ENCODE results near the gene MSX2. TPM values are rescaled to one million over a fixed set of nuclear protein-coding genes. Genes with fewer than 3 reads are reported as not detected.

The MSX2 gene
- total and polyA plus RNA-seq, 3 donors from 2014 or later, result 15.8 to 39.2 (median 37.7) TPM

- Histone ChIP-seq H3K36me3 (ENCODE audit: low read depth, missing control alignments) (no peaks in the 10 kb centered on the region), H3K9me3 (no peaks in the 10 kb centered on the region), H3K4me1 (no peaks in the 10 kb centered on the region), H3K4me3 (no peak overlapping the region), H3K27me3 (no peaks in the 10 kb centered on the region), H3K27ac (no peak overlapping the region)
- WGBS, 2 donors, result 54 to 75% methylated on average over 2 to 3 of the region's 3 CpGs
- TF ChIP-seq POLR2A (IDR thresholded peaks at IDR 0.05) (no peak), CTCF (IDR thresholded peaks at IDR 0.05) (no peak)
- no peak for DNase-seq
- intact Hi-C loops (cut with DNase I; ENCODE audit: low total_unique reads), result no loop called here
These were observed 25.3 kb upstream of the MSX2 start for GRCh38 chr5:174699131-174699530.

- DNase-seq, result no peak
- Histone ChIP-seq H3K27me3 (no peaks in the 10 kb centered on the region), H3K9me3 (no peaks in the 10 kb centered on the region), H3K36me3 (ENCODE audit: low read depth, missing control alignments) (no peaks in the 10 kb centered on the region), H3K4me1 (no peaks in the 10 kb centered on the region), H3K4me3 (no peak overlapping the region), H3K27ac (no peak overlapping the region)
- WGBS, 2 donors, result 22 to 30% methylated on average over 9 of the region's 9 CpGs
- intact Hi-C loops (cut with DNase I; ENCODE audit: low total_unique reads), result no loop called here
- TF ChIP-seq CTCF (IDR thresholded peaks at IDR 0.05) (no peak), POLR2A (IDR thresholded peaks at IDR 0.05) (no peak)
These were observed 17.3 kb upstream of the MSX2 start for GRCh38 chr5:174706997-174707572.

GRCh38 chr5:174707671-174708070, 16.7 kb upstream of the MSX2 start:
- intact Hi-C loops (cut with DNase I; ENCODE audit: low total_unique reads), result no loop called here

GRCh38 chr5:174708476-174709207, 15.7 kb upstream of the MSX2 start:
- H3K27ac ChIP-seq, result no peak overlapping the region
- no peak overlapping the region for H3K4me3 ChIP-seq
- WGBS, 2 donors, result 33 to 40% methylated on average over 20 of the region's 20 CpGs
- peak; percentile 25 for DNase-seq
- no peaks in the 10 kb centered on the region for H3K9me3 ChIP-seq
- no peaks in the 10 kb centered on the region for H3K4me1 ChIP-seq
- no peaks in the 10 kb centered on the region for H3K36me3 ChIP-seq (ENCODE audit: low read depth, missing control alignments)
- intact Hi-C loops (cut with DNase I; ENCODE audit: low total_unique reads), result no loop called here
- H3K27me3 ChIP-seq, result no peaks in the 10 kb centered on the region
- TF ChIP-seq CTCF (IDR thresholded peaks at IDR 0.05), result no peak
- TF ChIP-seq POLR2A (IDR thresholded peaks at IDR 0.05), result no peak

More at GRCh38 chr5:174707671-174708070, 16.7 kb upstream of the MSX2 start:
- Histone ChIP-seq H3K27ac (no peak overlapping the region), H3K9me3 (no peaks in the 10 kb centered on the region), H3K27me3 (no peaks in the 10 kb centered on the region), H3K4me3 (no peak overlapping the region), H3K4me1 (no peaks in the 10 kb centered on the region), H3K36me3 (ENCODE audit: low read depth, missing control alignments) (no peaks in the 10 kb centered on the region)
- 60 to 79% methylated on average over 11 of the region's 11 CpGs for WGBS, 2 donors
- no peak for TF ChIP-seq CTCF (IDR thresholded peaks at IDR 0.05)
- TF ChIP-seq POLR2A (IDR thresholded peaks at IDR 0.05), result no peak
- peak; percentile 12 for DNase-seq

GRCh38 chr5:174714751-174715150, 9.6 kb upstream of the MSX2 start:
- Histone ChIP-seq H3K27ac (no peak overlapping the region), H3K36me3 (ENCODE audit: low read depth, missing control alignments) (no peaks in the 10 kb centered on the region), H3K4me1 (no peaks in the 10 kb centered on the region), H3K9me3 (no peaks in the 10 kb centered on the region), H3K4me3 (no peak overlapping the region), H3K27me3 (no peaks in the 10 kb centered on the region)
- TF ChIP-seq CTCF (IDR thresholded peaks at IDR 0.05) (no peak), POLR2A (IDR thresholded peaks at IDR 0.05) (no peak)
- intact Hi-C loops (cut with DNase I; ENCODE audit: low total_unique reads), result no loop called here
- DNase-seq, result no peak
